GM13976 (cell line): ENCODE data around the gene POFUT2.

Experiments used
- DNase-seq: peaks from one replicate; pipeline ENCODE4 v3.0.0; 2012; ENCODE audit warnings: low spot score
- CTCF ChIP-seq: IDR thresholded peaks from 2 replicates; pipeline ENCODE4 v1.5.1; 2012; ENCODE audit warnings: borderline replicate concordance, mild to moderate bottlenecking; ENCODE audit not compliant: insufficient read depth; ENCODE audit errors: extremely low read depth, missing control alignments, control extremely low read depth
- in situ Hi-C: fragments of 300-500 bp; cut with MboI; formaldehyde crosslinking; loops from one replicate; pipeline ENCODE4 v1.12.0; 2022; ENCODE audit warnings: low sequenced_read_pairs, mixed read lengths, inconsistent platforms; ENCODE audit not compliant: unreplicated experiment

The POFUT2 gene

GRCh38 chr21:45266518-45267389 lies 20.9 kb downstream of the POFUT2 start:
- DNase-seq, result no peak
- TF ChIP-seq CTCF, result no peak
- in situ Hi-C loops, result no loop called here

DNA sequence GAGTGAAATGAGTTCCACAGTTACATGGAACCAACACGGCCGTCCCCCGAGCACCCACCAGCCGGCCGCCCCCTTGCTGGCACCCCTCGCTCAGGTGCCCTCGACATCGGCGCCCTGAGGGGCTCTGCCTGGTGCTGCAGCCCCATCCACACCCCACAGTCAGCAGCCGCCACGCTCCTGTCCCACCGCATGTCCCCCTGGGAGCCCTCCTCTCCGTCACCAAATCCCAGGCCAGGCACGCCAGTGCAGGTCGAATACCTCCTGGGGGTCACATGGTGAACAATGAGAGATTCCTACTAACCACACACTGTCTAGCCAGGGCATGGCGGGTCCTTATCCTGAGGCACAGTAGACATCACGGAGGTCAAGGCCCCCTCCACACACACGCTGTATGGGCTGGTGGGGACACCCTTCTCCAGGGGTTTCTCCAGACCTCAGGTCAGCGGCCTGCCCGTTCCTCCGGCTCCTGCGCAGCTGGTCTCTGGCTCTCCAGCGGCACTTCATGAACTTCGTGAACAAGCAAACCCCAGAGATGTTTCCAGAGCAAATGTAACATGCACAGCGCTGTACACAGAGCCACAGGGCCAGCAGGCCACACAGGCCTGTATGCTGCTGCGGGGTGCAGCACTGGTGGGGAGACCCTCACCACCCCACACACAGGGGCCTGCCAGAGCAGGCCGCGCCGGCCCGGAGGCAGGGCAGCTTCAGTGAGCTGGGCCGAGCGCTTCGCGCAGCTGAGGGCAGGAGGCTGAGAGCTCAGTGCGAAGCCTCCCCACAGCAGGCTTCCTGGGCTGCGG lies 21.8 kb downstream of the POFUT2 start:
- DNase-seq, result no peak
- in situ Hi-C loops, result no loop called here

DNA sequence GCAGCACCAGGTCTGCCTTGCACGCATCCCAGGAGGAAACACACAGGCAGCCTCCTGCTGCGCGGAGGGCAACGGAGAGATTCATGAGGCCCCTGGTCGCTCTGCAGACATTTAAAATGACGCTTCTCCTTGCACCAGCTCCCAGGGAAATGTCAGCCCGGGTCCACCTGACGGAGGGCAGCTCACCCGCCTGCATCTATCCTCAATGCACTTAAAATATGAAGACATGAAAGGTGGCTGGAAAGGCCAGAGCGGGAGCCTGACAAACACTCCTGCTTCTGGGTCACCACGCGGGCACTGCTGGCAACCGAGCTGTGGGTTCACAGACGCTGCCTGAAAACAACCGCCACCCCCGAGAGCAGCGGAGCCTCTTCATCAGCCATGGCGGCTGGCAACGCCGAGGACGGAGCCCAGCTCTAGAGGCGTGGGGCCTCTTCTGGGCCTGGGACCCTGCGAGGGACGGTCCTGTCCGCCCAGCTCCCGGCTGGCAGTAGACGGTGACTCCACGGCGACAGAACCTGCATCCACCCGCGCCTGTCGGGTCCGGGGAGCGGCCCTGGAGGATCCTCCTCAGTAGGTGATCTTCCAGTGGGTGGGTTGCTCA lies 22.7 kb downstream of the POFUT2 start:
- no peak for TF ChIP-seq CTCF
- no peak for DNase-seq
- in situ Hi-C loops, result no loop called here

More for the DNA sequence above, 21.8 kb downstream of the POFUT2 start:
- no peak for TF ChIP-seq CTCF

DNA sequence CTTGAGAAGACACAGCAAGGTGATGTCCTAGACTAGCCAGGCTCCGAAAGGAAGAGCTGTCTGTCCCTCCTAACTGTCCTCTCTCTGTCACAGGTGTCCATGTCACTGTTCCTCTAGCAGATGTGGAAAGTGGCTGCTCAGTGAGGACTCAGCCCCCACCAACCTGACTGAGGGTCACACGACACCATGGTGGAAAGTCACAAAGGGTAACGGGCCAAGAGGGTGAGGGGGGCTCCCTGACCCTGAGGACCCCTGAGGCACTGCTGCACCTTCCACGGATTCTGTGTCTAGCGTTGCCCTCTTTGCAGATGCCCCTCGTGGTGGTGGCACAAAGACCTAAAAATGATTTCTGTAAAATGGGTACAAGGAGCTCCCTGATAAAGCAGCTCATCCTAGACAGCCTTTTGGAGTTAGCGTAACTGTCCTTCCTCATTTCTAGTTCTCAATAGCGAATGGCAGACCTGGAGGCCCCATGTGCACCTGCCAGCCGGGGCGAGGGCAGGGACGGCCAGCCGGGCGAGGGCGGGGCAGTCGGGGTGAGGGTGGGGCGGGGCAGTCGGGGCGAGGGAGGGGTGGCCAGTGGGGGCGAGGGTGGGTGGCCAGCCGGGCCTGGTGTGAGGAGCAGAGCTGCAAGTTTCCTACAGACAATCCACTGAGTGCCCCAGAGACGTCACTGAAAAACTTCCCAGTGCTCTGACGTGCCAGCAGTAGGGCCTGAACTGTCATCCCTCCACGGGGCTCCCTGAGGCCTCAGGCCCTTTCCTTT lies 23.4 kb downstream of the POFUT2 start:
- no peak for DNase-seq
- TF ChIP-seq CTCF, result no peak
- in situ Hi-C loops, result no loop called here

GRCh38 chr21:45263534-45263933 lies 24.2 kb downstream of the POFUT2 start:
- DNase-seq, result no peak
- TF ChIP-seq CTCF, result no peak

GRCh38 chr21:45262616-45263015 lies 25.1 kb downstream of the POFUT2 start:
- no peak for DNase-seq
- TF ChIP-seq CTCF, result no peak
- in situ Hi-C loops, result no loop called here

More at GRCh38 chr21:45263534-45263933, 24.2 kb downstream of the POFUT2 start:
- in situ Hi-C loops, result no loop called here
